RWPE1 (cell line): Measurements from ENCODE around the gene ERF.

Source experiments
- CTCF ChIA-PET: fragments of 350-600 bp; sonication (Branson Sonifier 250); formaldehyde crosslinking; extraction: SDS; loops from one replicate; lab custom pipeline; 2021; lab: Yijun Ruan, JAX
- POLR2A ChIA-PET: fragments of 400-600 bp; formaldehyde crosslinking; extraction: SDS; loops from one replicate; lab custom pipeline; 2020; ENCODE audit warnings: antibody characterized with exemption; ENCODE audit not compliant: low non-redundant PET; lab: Yijun Ruan, JAX
- DNase-seq: peaks from one replicate; pipeline ENCODE4 v3.0.0; 2012; ENCODE audit warnings: low spot score
- H3K27ac ChIP-seq: fragments of 450-650 bp; 2 replicates; pipeline ENCODE4 v1.5.1; 2017
- CTCF ChIP-seq: fragments of 450-650 bp; conservative IDR thresholded peaks from 2 replicates; pipeline ENCODE4 v1.5.1; 2017; ENCODE audit warnings: low read depth, mild to moderate bottlenecking

The ERF gene

GRCh38 chr19:42239544-42240220 is 15.2 kb downstream of the ERF start:
- no peak for TF ChIP-seq CTCF
- H3K27ac ChIP-seq: peak overlapping the region; percentile 43
- ChIA-PET CTCF (interaction anchor here (0.6 to 1.7 kb wide), 2 partner anchors 14 to 107 kb away, joined by 3 to 5 read pairs; no protein-coding TSS in a partner anchor), POLR2A (interaction anchor here (0.5 kb wide), 1 partner anchor 44 kb away, joined by 12 read pairs; no protein-coding TSS in a partner anchor)
- DNase-seq: no peak

- H3K27ac ChIP-seq: peak overlapping the region; percentile 64
- ChIA-PET POLR2A (no interaction called here), CTCF (no interaction called here)
- DNase-seq: no peak
- no peak for TF ChIP-seq CTCF
Observed at GRCh38 chr19:42235181-42235580, 19.7 kb downstream of the ERF start.

GRCh38 chr19:42234364-42234763 is 20.6 kb downstream of the ERF start:
- DNase-seq: no peak
- POLR2A ChIA-PET: interaction anchor here (0.6 kb wide), 1 partner anchor 10 kb away, joined by 3 read pairs; no protein-coding TSS in a partner anchor
- peak overlapping the region; percentile 64 for H3K27ac ChIP-seq
- CTCF ChIA-PET: interaction anchor here (0.8 to 0.9 kb wide), 2 partner anchors 70 to 102 kb away, joined by 3 read pairs; partner anchors contain the start of gene POU2F2
- no peak for TF ChIP-seq CTCF

GRCh38 chr19:42233678-42234292 is 21.1 kb downstream of the ERF start:
- DNase-seq: no peak
- TF ChIP-seq CTCF: no peak
- peak overlapping the region; percentile 64 for H3K27ac ChIP-seq
- POLR2A ChIA-PET: interaction anchor here (0.6 kb wide), 2 partner anchors 11 to 58 kb away, joined by 3 read pairs; no protein-coding TSS in a partner anchor
- CTCF ChIA-PET: interaction anchor here (0.7 to 0.9 kb wide), 3 partner anchors 70 to 242 kb away, joined by 3 read pairs; partner anchors contain the start of gene POU2F2

GRCh38 chr19:42233106-42233505 is 21.8 kb downstream of the ERF start:
- no peak for TF ChIP-seq CTCF

GRCh38 chr19:42232435-42232834 is 22.5 kb downstream of the ERF start:
- no peak for DNase-seq
- peak overlapping the region; percentile 64 for H3K27ac ChIP-seq
- ChIA-PET POLR2A (no interaction called here), CTCF (interaction anchor here (0.6 to 0.7 kb wide), 4 partner anchors 10 to 208 kb away, joined by 3 to 5 read pairs (median 4); no protein-coding TSS in a partner anchor)
- no peak for TF ChIP-seq CTCF

More at GRCh38 chr19:42233106-42233505, 21.8 kb downstream of the ERF start:
- CTCF ChIA-PET: interaction anchor here (0.5 to 0.7 kb wide), 4 partner anchors 11 to 243 kb away, joined by 3 to 5 read pairs (median 4); no protein-coding TSS in a partner anchor
- H3K27ac ChIP-seq: peak overlapping the region; percentile 64
- no peak for DNase-seq
- POLR2A ChIA-PET: interaction anchor here (0.6 kb wide), 1 partner anchor 57 kb away, joined by 3 read pairs; no protein-coding TSS in a partner anchor
